NCI-H524 treated with DMSO at 0.1 percent for 48 hours (cell line): Measurements from ENCODE around the gene OGFR.

Experiments used
- DNase-seq: peaks from one replicate; lab custom pipeline; 2025; lab: John Stamatoyannopoulos, UW

The OGFR gene

GRCh38 chr20:62861726-62862336 is 57.2 kb downstream of the OGFR start, which contains the start of gene TCFL5:
TSS of gene TCFL5 (minus strand) at chr20:62861822. CDS start at chr20:62861670, 152 bp downstream.
- no peak for DNase-seq
